H9 (cell line): ENCODE measurements around the gene ABCC3. TPM values are rescaled to one million over a fixed set of nuclear protein-coding genes. Genes with fewer than 3 reads are reported as not detected.
A peak's percentile ranks its signal among the peaks of the same experiment; 100 is the strongest.

Experiments used
- DNase-seq: peaks from one replicate; pipeline ENCODE4 v3.0.0-alpha.2; 2017
- H2AFZ ChIP-seq: one replicate; pipeline ENCODE4 v1.6.1; 2013; ENCODE audit warnings: mild to moderate bottlenecking, low read length, control low read depth, moderate library complexity
- H2AK5ac ChIP-seq: 2 replicates; pipeline ENCODE4 v1.6.1; 2013; ENCODE audit warnings: low read length, control low read depth, mixed read lengths; ENCODE audit not compliant: insufficient read length
- H2BK120ac ChIP-seq: one replicate; pipeline ENCODE4 v1.6.1; 2013; ENCODE audit warnings: low read depth, mild to moderate bottlenecking, low read length, control low read depth, inconsistent platforms; ENCODE audit not compliant: poor library complexity, severe bottlenecking
- H2BK12ac ChIP-seq: 2 replicates; pipeline ENCODE4 v1.6.1; 2013; ENCODE audit warnings: low read length, control low read depth, mixed read lengths, low read depth; ENCODE audit not compliant: insufficient read length
- H2BK15ac ChIP-seq: 2 replicates; pipeline ENCODE4 v1.6.1; 2013; ENCODE audit warnings: low read depth, low read length, control low read depth
- H2BK20ac ChIP-seq: one replicate; pipeline ENCODE4 v1.6.1; 2013; ENCODE audit warnings: low read depth, mild to moderate bottlenecking, low read length, control low read depth, inconsistent platforms; ENCODE audit not compliant: poor library complexity, severe bottlenecking
- H2BK5ac ChIP-seq: 2 replicates; pipeline ENCODE4 v1.6.1; 2013; ENCODE audit warnings: low read length, control low read depth, mixed read lengths; ENCODE audit not compliant: insufficient read length
- H3K14ac ChIP-seq: 2 replicates; pipeline ENCODE4 v1.6.1; 2013; ENCODE audit warnings: low read length, control low read depth; ENCODE audit not compliant: insufficient read depth
- H3K18ac ChIP-seq: 2 replicates; pipeline ENCODE4 v1.6.1; 2013; ENCODE audit warnings: low read depth, mild to moderate bottlenecking, mixed read lengths, low read length, control low read depth; ENCODE audit not compliant: insufficient read length
- H3K23ac ChIP-seq: 2 replicates; pipeline ENCODE4 v1.6.1; 2013; ENCODE audit warnings: low read length, control low read depth, mixed read lengths, low read depth; ENCODE audit not compliant: insufficient read length
- H3K23me2 ChIP-seq: 2 replicates; pipeline ENCODE4 v1.6.1; 2013; ENCODE audit warnings: low read depth, mild to moderate bottlenecking, mixed read lengths, low read length, control low read depth; ENCODE audit not compliant: insufficient read length, poor library complexity, severe bottlenecking
- H3K27ac ChIP-seq: 2 replicates; pipeline ENCODE4 v1.5.1; 2013; ENCODE audit warnings: low read length, control low read depth, mixed read lengths, low read depth; ENCODE audit not compliant: insufficient read length
- H3K27me3 ChIP-seq: 2 replicates; pipeline ENCODE4 v1.6.1; 2013; ENCODE audit warnings: low read length, control low read depth, inconsistent platforms; ENCODE audit not compliant: insufficient read depth
- H3K4ac ChIP-seq: 2 replicates; pipeline ENCODE4 v1.6.1; 2013; ENCODE audit warnings: low read depth, mild to moderate bottlenecking, control low read depth, inconsistent platforms, low read length, moderate library complexity
- H3K4me1 ChIP-seq: 2 replicates; pipeline ENCODE4 v1.6.1; 2013; ENCODE audit warnings: low read length, control low read depth, inconsistent platforms; ENCODE audit not compliant: insufficient read depth
- H3K4me2 ChIP-seq: 2 replicates; pipeline ENCODE4 v1.6.1; 2013; ENCODE audit warnings: low read length, control low read depth, mixed read lengths; ENCODE audit not compliant: insufficient read length, insufficient read depth
- H3K56ac ChIP-seq: 2 replicates; pipeline ENCODE4 v1.6.1; 2013; ENCODE audit warnings: low read depth, mild to moderate bottlenecking, mixed read lengths, low read length, control low read depth; ENCODE audit not compliant: insufficient read length
- H3K79me1 ChIP-seq: 2 replicates; pipeline ENCODE4 v1.6.1; 2013; ENCODE audit warnings: low read depth, mild to moderate bottlenecking, moderate library complexity, low read length, control low read depth, inconsistent platforms; ENCODE audit not compliant: insufficient read depth, poor library complexity, severe bottlenecking
- H3K79me2 ChIP-seq: 2 replicates; pipeline ENCODE4 v1.6.1; 2013; ENCODE audit warnings: low read length, control low read depth, inconsistent platforms; ENCODE audit not compliant: insufficient read depth
- H3K9ac ChIP-seq: 2 replicates; pipeline ENCODE4 v1.6.1; 2013; ENCODE audit warnings: low read length, control low read depth, mixed read lengths; ENCODE audit not compliant: insufficient read length; ENCODE audit errors: extremely low read depth
- H3K9me3 ChIP-seq: one replicate; pipeline ENCODE4 v1.6.1; 2013; ENCODE audit warnings: low read depth, low read length, inconsistent platforms; ENCODE audit not compliant: control insufficient read depth
- H3T11ph ChIP-seq: one replicate; pipeline ENCODE4 v1.6.1; 2013; ENCODE audit warnings: mild to moderate bottlenecking, low read length, control low read depth, inconsistent platforms
- H4K20me1 ChIP-seq: one replicate; pipeline ENCODE4 v1.6.1; 2013; ENCODE audit not compliant: control insufficient read depth, insufficient read length, insufficient read depth
- H4K5ac ChIP-seq: 2 replicates; pipeline ENCODE4 v1.6.1; 2013; ENCODE audit warnings: low read depth, mild to moderate bottlenecking, mixed read lengths, low read length, control low read depth; ENCODE audit not compliant: insufficient read length
- H4K8ac ChIP-seq: replicated peaks from 2 replicates; pipeline ENCODE4 v1.6.1; 2013; ENCODE audit warnings: low read length, control low read depth, mixed read lengths, low read depth; ENCODE audit not compliant: insufficient read length
- H4K91ac ChIP-seq: 2 replicates; pipeline ENCODE4 v1.6.1; 2013; ENCODE audit warnings: low read depth, mild to moderate bottlenecking, moderate library complexity, mixed read lengths, low read length, control low read depth; ENCODE audit not compliant: insufficient read length
- H3K27ac Mint-ChIP-seq, 3 experiments: 2 replicates in 2 of 3; 3 replicates in 1 of 3; pipeline ENCODE4 v1.8.0; 2020 to 2021; ENCODE audit warnings: mixed read lengths in 3 of 3, mild to moderate bottlenecking in 1 of 3, moderate library complexity in 1 of 3
- H3K27me3 Mint-ChIP-seq: 2 replicates; pipeline ENCODE4 v1.8.0; 2021; ENCODE audit warnings: low read depth, mild to moderate bottlenecking, moderate library complexity, mixed read lengths
- H3K36me3 Mint-ChIP-seq, 3 experiments: 2 replicates in 2 of 3; 3 replicates in 1 of 3; pipeline ENCODE4 v1.8.0; 2020 to 2021; ENCODE audit warnings: low read depth in 3 of 3, mixed read lengths in 3 of 3; ENCODE audit not compliant: insufficient read depth in 1 of 3
- H3K4me1 Mint-ChIP-seq, 2 experiments: 2 replicates each; pipeline ENCODE4 v1.8.0; 2020; ENCODE audit warnings: mixed read lengths in 2 of 2
- H3K4me3 Mint-ChIP-seq, 2 experiments: 2 replicates in 1 of 2; 3 replicates in 1 of 2; pipeline ENCODE4 v1.8.0; 2020 to 2021; ENCODE audit warnings: mild to moderate bottlenecking in 2 of 2, mixed read lengths in 2 of 2, moderate library complexity in 1 of 2
- H3K9me3 Mint-ChIP-seq, 2 experiments: 2 replicates in 1 of 2; 3 replicates in 1 of 2; pipeline ENCODE4 v1.8.0; 2020; ENCODE audit warnings: mild to moderate bottlenecking in 2 of 2, mixed read lengths in 2 of 2, moderate library complexity in 1 of 2
- CTCF ChIP-seq: fragments of 200-600 bp; sonication (generic); conservative IDR thresholded peaks from 3 replicates; pipeline ENCODE4 v1.8.0; 2021; ENCODE audit warnings: antibody characterized with exemption, mild to moderate bottlenecking
- WGBS: extraction: QIAGEN DNeasy Blood & Tissue Kit; methylation state at CpG from one replicate; pipeline ENCODE4 v1.1.7; 2013; ENCODE audit warnings: missing lambda C conversion rate, low lambda C conversion rate, mixed read lengths; ENCODE audit not compliant: insufficient read length; ENCODE audit errors: extremely low coverage; 5-methylcytosine and 5-hydroxymethylcytosine counted together
- total RNA-seq: library from RNA; stranded (reverse); gene quantifications from 2 replicates; pipeline ENCODE4 v1.2.1, GENCODE V29; 2021

Gene ABCC3
- total RNA-seq, 1 experiment from 2014 or later, result 0.31 TPM

- no peak overlapping the region for H3K4me2 ChIP-seq
- no CpG with 5 or more reads among the region's 7 CpGs for WGBS
- no peak overlapping the region for H3K9ac ChIP-seq
- no peak overlapping the region for H2BK120ac ChIP-seq
- peaks cover 23% of the 10 kb centered on the region; the same call in 1 of the 2 replicates for H3K27me3 ChIP-seq
- no peak overlapping the region for H2AFZ ChIP-seq
- no peak overlapping the region for H3T11ph ChIP-seq
- no peak overlapping the region for H3K56ac ChIP-seq
- H2BK20ac ChIP-seq, result no peak overlapping the region
- H3K4me1 ChIP-seq, result no peaks in the 10 kb centered on the region; the same call in 1 of the 2 replicates
- no peak overlapping the region for H3K4ac ChIP-seq
- H2BK15ac ChIP-seq, result no peak overlapping the region
- no peaks in the 10 kb centered on the region for H3K9me3 Mint-ChIP-seq
- no peak for DNase-seq
- no peak overlapping the region for H3K23ac ChIP-seq
- no peak for TF ChIP-seq CTCF
- H3K4me3 Mint-ChIP-seq, result no peak overlapping the region
- H3K27ac ChIP-seq, result no peak overlapping the region
- H4K5ac ChIP-seq, result no peak overlapping the region
- H3K18ac ChIP-seq, result no peak overlapping the region
- no peaks in the 10 kb centered on the region for H3K9me3 ChIP-seq
- no peaks in the 10 kb centered on the region for H3K79me1 ChIP-seq
- H2BK12ac ChIP-seq, result no peak overlapping the region
- peak overlapping the region in 1 of 3 experiments; percentile 40; a peak in 1 of 7 replicates for H3K27ac Mint-ChIP-seq
- no peak overlapping the region for H4K8ac ChIP-seq
- peaks cover 6 to 30% of the 10 kb centered on the region in 2 experiments for H3K4me1 Mint-ChIP-seq
- no peaks in the 10 kb centered on the region for H4K20me1 ChIP-seq
- H2AK5ac ChIP-seq, result no peak overlapping the region
- no peak overlapping the region for H4K91ac ChIP-seq
- no peaks in the 10 kb centered on the region for H3K79me2 ChIP-seq
- H3K14ac ChIP-seq, result no peak overlapping the region
- H3K27me3 Mint-ChIP-seq, result peaks cover 45% of the 10 kb centered on the region
- no peaks in the 10 kb centered on the region for H3K36me3 Mint-ChIP-seq
- peaks cover 9% of the 10 kb centered on the region for H3K23me2 ChIP-seq
- no peak overlapping the region for H2BK5ac ChIP-seq
Observed at GRCh38 chr17:50637829-50638605, 3.3 kb downstream of the ABCC3 start.
